PC-9 (cell line): Measurements from ENCODE around the gene TEX54.
"Not testable (repeated sequence)": the region's sequence is repeated elsewhere in the genome, so short reads cannot be mapped to it uniquely, and the experiment has no call there.

Experiments
- CTCF ChIP-seq: fragments of 200-600 bp; sonication (generic); conservative IDR thresholded peaks from 2 replicates; pipeline ENCODE4 v1.6.1; 2017; ENCODE audit warnings: mixed run types, antibody characterized with exemption, mild to moderate bottlenecking, moderate library complexity
- EZH2 ChIP-seq: fragments of 200-600 bp; sonication (generic); IDR thresholded peaks from 2 replicates; pipeline ENCODE4 v1.8.0; 2017; ENCODE audit warnings: antibody characterized with exemption, low read depth

DNA sequence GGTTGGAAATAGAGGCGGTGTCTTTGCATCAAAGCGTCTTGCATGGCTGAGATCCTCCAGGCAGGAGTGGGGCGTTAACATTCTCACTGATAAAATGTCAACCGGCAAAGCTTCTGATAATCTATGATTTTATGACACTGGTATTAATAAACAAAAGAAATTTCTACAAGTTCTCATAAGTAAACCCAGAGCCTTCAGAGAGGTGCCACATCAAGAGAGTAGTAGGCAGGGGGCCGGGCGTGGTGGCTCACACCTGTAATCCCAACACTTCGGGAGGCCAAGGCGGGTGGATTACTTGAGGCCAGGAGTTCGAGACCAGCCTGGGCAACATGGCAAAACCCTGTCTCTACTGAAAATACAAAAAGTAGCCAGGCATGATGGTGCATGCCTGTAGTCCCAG, 10.2 kb upstream of the TEX54 start:
- not testable (repeated sequence) for TF ChIP-seq CTCF, EZH2
